Choroid plexus epithelial cell (primary cell): ENCODE data around the gene PLEKHG3.

Experiments used
- DNase-seq: peaks from one replicate; pipeline ENCODE4 v3.0.0-alpha.2; 2010; ENCODE audit warnings: low read depth
- H3K4me3 ChIP-seq: 2 replicates; pipeline ENCODE4 v1.5.1; 2011; ENCODE audit warnings: low read depth, mild to moderate bottlenecking, control low read depth, low read length, moderate library complexity
- CTCF ChIP-seq: conservative IDR thresholded peaks from 2 replicates; pipeline ENCODE4 v1.5.1; 2011; ENCODE audit warnings: low read depth, mild to moderate bottlenecking, control low read depth, inconsistent platforms, low read length, moderate library complexity

PLEKHG3 gene

GRCh38 chr14:64680714-64681065, 23.5 kb upstream of the PLEKHG3 start:
- no peak for DNase-seq
- no peak for TF ChIP-seq CTCF
- H3K4me3 ChIP-seq, result no peak overlapping the region

- TF ChIP-seq CTCF, result no peak
- no peak overlapping the region for H3K4me3 ChIP-seq
- DNase-seq, result peak; percentile 65
These were observed 22.2 kb upstream of the PLEKHG3 start for GRCh38 chr14:64681796-64682710.

GRCh38 chr14:64682843-64683242, 21.4 kb upstream of the PLEKHG3 start:
- no peak overlapping the region for H3K4me3 ChIP-seq
- DNase-seq, result no peak
- TF ChIP-seq CTCF, result no peak

- TF ChIP-seq CTCF, result no peak
- no peak for DNase-seq
- no peak overlapping the region for H3K4me3 ChIP-seq
These were observed 21.0 kb upstream of the PLEKHG3 start for GRCh38 chr14:64683264-64683663.

- no peak for TF ChIP-seq CTCF
- peak; percentile 40 for DNase-seq
- no peak overlapping the region for H3K4me3 ChIP-seq
These were observed 20.1 kb upstream of the PLEKHG3 start for GRCh38 chr14:64684091-64684490.

GRCh38 chr14:64685371-64686281, 18.6 kb upstream of the PLEKHG3 start:
- no peak for DNase-seq
- TF ChIP-seq CTCF, result no peak
- H3K4me3 ChIP-seq, result no peak overlapping the region
